ENCODE measurements around the gene IL18BP. TPM values are rescaled to one million over a fixed set of nuclear protein-coding genes. Genes with fewer than 3 reads are reported as not detected.
A peak's percentile ranks its signal among the peaks of the same experiment; 100 is the strongest.

IL18BP gene
- total RNA-seq, 1 donor from 2014 or later, result 9.6 TPM

DNA sequence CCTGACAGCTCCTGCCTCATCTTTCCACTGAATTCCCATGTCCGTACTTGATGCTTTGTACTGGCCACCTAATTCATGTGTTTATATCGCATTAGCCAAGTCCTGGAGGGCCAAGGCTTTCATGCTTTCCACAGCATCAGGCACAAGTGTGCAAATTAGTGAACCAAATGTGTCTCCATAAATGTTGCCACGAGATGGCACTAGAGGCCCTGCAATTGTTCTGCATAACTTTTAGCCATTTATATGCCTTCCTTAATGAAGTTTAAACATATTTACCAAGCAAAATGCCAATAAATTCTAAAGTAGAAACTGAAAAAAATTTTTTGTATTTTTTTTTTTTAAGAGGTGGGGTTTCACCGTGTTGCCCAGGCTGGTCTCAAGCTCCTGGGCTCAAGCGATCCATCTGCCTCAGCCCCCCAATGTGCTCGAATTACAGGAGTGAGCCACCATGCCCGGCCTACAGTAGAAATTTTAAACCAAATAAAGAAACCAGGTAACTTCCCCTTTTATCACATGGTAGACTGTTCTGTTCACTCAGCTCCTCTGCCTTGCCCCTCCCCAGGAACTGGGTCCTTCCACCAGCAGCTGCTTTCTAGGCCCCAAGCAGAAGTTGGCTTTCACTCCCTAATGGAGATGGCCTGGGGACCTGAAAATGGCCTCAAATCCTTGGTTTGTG is 20.8 kb upstream of the IL18BP start:
- Mint-ChIP-seq H3K4me3 (ENCODE audit: unreplicated experiment) (no peak overlapping the region), H3K9me3 (ENCODE audit: unreplicated experiment) (no peaks in the 10 kb centered on the region), H3K27ac (ENCODE audit: unreplicated experiment) (no peak overlapping the region), H3K4me1 (ENCODE audit: unreplicated experiment) (no peaks in the 10 kb centered on the region), H3K36me3 (ENCODE audit: unreplicated experiment) (peaks cover 15% of the 10 kb centered on the region), H3K27me3 (ENCODE audit: unreplicated experiment) (no peaks in the 10 kb centered on the region)
- no peak for DNase-seq (ENCODE audit: extremely low spot score, unreplicated experiment)
- TF ChIP-seq, protein P1, sequence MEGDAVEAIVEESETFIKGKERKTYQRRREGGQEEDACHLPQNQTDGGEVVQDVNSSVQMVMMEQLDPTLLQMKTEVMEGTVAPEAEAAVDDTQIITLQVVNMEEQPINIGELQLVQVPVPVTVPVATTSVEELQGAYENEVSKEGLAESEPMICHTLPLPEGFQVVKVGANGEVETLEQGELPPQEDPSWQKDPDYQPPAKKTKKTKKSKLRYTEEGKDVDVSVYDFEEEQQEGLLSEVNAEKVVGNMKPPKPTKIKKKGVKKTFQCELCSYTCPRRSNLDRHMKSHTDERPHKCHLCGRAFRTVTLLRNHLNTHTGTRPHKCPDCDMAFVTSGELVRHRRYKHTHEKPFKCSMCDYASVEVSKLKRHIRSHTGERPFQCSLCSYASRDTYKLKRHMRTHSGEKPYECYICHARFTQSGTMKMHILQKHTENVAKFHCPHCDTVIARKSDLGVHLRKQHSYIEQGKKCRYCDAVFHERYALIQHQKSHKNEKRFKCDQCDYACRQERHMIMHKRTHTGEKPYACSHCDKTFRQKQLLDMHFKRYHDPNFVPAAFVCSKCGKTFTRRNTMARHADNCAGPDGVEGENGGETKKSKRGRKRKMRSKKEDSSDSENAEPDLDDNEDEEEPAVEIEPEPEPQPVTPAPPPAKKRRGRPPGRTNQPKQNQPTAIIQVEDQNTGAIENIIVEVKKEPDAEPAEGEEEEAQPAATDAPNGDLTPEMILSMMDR (IDR thresholded peaks at IDR 0.05), result peak; percentile 78

DNA sequence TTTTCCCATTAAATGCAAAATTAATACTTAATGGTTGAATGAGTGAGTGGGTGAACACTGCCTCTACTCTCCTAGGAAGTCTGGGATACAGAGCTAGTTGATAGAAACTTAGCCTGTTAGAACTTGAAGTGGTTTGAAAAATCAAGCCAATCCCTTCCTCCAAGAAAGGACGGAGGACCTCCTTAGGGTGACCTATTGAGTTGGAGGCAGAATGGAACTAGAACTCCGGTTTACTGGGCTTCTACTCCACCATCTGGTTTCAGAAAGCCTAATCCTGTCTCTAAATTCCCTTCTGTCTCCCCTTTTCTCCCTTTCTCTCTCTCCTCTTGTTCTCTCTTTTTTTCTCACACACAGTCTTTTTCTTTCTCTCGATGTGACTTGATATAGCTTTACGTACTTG is 19.6 kb upstream of the IL18BP start:
- H3K27me3 Mint-ChIP-seq (ENCODE audit: unreplicated experiment), result no peaks in the 10 kb centered on the region
- no peak overlapping the region for H3K4me3 Mint-ChIP-seq (ENCODE audit: unreplicated experiment)
- TF ChIP-seq, protein P1 (IDR thresholded peaks at IDR 0.05), result no peak
- no peak for DNase-seq (ENCODE audit: extremely low spot score, unreplicated experiment)
- H3K36me3 Mint-ChIP-seq (ENCODE audit: unreplicated experiment), result peaks cover 19% of the 10 kb centered on the region
- H3K27ac Mint-ChIP-seq (ENCODE audit: unreplicated experiment), result no peak overlapping the region
- H3K4me1 Mint-ChIP-seq (ENCODE audit: unreplicated experiment), result no peaks in the 10 kb centered on the region
- no peaks in the 10 kb centered on the region for H3K9me3 Mint-ChIP-seq (ENCODE audit: unreplicated experiment)

DNA sequence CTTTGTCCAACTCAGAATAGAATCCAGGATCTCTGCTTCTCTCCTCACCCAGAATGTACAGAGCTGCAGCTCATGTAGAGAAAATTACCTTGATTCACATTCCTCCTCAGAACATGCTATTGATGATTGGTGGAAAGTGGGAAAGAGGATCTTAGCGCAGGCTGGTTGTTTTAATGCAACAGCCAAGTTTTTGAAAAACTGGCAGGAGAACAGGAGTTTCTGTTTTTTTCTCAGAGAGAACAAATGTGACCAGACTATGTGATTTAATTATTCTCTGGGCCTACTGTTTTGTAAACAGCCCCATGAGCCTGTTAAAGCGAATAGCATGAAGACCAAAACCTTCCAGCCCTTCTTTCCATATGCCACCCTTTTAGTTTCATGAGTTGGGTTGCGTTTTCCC is 19.1 kb upstream of the IL18BP start:
- no peaks in the 10 kb centered on the region for H3K4me1 Mint-ChIP-seq (ENCODE audit: unreplicated experiment)
- no peak overlapping the region for H3K4me3 Mint-ChIP-seq (ENCODE audit: unreplicated experiment)
- no peaks in the 10 kb centered on the region for H3K9me3 Mint-ChIP-seq (ENCODE audit: unreplicated experiment)

DNA sequence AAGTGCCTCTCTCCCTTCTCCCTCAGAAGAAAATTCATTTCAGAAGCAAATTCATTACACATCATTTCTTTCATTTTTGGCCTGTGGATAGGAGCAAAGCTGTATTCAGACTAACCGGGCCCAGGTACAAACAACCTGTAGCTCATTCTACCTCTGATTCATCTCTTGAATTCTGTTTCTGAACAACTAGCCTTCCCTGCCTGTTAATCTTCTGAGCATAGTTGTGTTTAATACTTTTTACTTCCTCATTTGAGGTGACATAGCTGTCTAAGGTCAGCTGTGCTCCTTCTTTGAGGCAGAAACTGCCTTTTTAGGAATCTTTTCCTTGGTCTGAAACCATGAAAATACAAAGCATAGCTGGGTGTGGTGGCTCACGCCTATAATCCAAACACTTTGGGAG is 12.6 kb upstream of the IL18BP start:
- H3K9me3 Mint-ChIP-seq (ENCODE audit: unreplicated experiment), result no peaks in the 10 kb centered on the region
- DNase-seq (ENCODE audit: extremely low spot score, unreplicated experiment), result no peak
- TF ChIP-seq, protein P1 (IDR thresholded peaks at IDR 0.05), result no peak
- peak overlapping the region; percentile 9 for H3K27ac Mint-ChIP-seq (ENCODE audit: unreplicated experiment)
- peaks cover 8% of the 10 kb centered on the region for H3K4me1 Mint-ChIP-seq (ENCODE audit: unreplicated experiment)
- H3K36me3 Mint-ChIP-seq (ENCODE audit: unreplicated experiment), result peaks cover 14% of the 10 kb centered on the region
- H3K27me3 Mint-ChIP-seq (ENCODE audit: unreplicated experiment), result no peaks in the 10 kb centered on the region
- no peak overlapping the region for H3K4me3 Mint-ChIP-seq (ENCODE audit: unreplicated experiment)

More for the DNA sequence above, 19.1 kb upstream of the IL18BP start:
- TF ChIP-seq, protein P1 (IDR thresholded peaks at IDR 0.05), result no peak
- peaks cover 19% of the 10 kb centered on the region for H3K36me3 Mint-ChIP-seq (ENCODE audit: unreplicated experiment)
- H3K27me3 Mint-ChIP-seq (ENCODE audit: unreplicated experiment), result no peaks in the 10 kb centered on the region
- H3K27ac Mint-ChIP-seq (ENCODE audit: unreplicated experiment), result no peak overlapping the region
- DNase-seq (ENCODE audit: extremely low spot score, unreplicated experiment), result no peak

DNA sequence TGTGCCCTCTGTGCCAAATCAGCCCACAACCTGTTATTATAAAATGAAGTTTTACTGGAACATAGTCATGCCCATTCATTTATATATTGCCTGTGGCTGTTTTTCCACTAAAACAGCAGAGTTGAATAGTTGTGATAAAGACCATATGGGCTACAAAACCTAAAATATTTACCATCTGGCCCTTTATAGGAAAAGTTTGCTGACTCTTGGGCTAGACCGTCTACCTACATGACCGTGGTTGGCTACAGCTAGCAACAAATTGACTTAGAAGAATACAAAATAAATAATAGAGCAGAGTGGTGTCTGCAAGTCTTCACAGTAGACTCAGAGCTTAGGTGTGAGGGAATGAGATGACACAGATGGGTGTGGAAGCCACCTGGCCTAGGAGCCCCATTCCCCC is 11.2 kb upstream of the IL18BP start:
- Mint-ChIP-seq H3K4me3 (ENCODE audit: unreplicated experiment) (no peak overlapping the region), H3K9me3 (ENCODE audit: unreplicated experiment) (no peaks in the 10 kb centered on the region), H3K36me3 (ENCODE audit: unreplicated experiment) (peaks cover 16% of the 10 kb centered on the region), H3K4me1 (ENCODE audit: unreplicated experiment) (peaks cover 8% of the 10 kb centered on the region), H3K27me3 (ENCODE audit: unreplicated experiment) (no peaks in the 10 kb centered on the region), H3K27ac (ENCODE audit: unreplicated experiment) (no peak overlapping the region)
- no peak for DNase-seq (ENCODE audit: extremely low spot score, unreplicated experiment)
- TF ChIP-seq, protein P1 (IDR thresholded peaks at IDR 0.05), result no peak

Data from osteocyte (in vitro differentiated cells).